Caki2 (cell line): ENCODE measurements around the gene HLX. TPM values are rescaled to one million over a fixed set of nuclear protein-coding genes. Genes with fewer than 3 reads are reported as not detected.

Source experiments
- DNase-seq: peaks from one replicate; pipeline ENCODE4 v3.0.0-alpha.2; 2015; ENCODE audit warnings: low read depth
- in situ Hi-C: cut with HindIII; loops from 2 replicates; pipeline ENCODE4 v1.10.0; 2016; ENCODE audit warnings: low sequenced_read_pairs, low pct_unique_long_range_greater_than_20kb, mixed read lengths
- total RNA-seq: library from RNA; depleted of rRNA; stranded (reverse); fragments of >200 nt; shearing (Covaris generic); gene quantifications from 2 replicates; pipeline ENCODE4 v1.2.3, GENCODE V29; 2014; ENCODE audit warnings: low replicate concordance

Gene HLX
- total RNA-seq, 1 experiment from 2014 or later = 5.0 TPM

DNA sequence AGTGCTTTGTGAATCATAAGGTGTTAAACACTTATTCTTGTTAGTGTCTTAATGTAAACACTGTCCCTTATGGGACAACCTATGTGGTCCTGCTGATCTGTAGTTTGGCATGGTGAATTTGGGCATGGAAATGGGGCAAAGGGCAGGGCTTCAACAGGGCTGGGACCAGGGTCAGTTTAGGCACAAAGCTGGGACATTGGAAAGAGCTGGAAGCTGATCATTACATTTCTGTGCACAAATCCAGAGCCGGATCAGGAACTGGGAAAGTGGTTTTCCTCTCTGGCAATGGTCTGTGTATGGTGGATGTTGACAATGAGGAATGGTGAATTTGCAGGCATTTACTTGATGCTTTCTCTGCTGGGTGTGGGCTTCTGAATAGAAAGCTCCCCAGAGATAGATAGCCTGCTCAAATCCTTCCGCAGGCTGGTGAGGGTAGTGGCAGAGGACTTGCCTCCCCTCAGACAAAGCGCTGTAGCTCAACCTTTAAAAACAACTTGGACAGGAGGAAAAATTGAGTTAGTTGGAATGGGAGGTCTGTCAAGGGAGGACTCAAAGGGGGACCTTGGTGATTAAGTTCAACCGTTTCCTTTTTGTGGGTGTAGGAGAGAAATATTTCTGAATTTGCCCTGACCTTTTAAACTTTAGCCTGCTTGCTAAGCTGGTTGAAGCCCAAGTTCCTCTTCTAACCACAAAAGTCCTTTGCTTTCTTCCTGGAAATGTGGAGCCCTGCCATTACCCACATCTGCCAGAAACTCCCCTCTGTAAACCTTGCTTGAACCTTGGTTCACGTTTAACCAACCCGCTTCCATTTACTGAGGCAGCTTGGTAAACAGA is 35.3 kb downstream of the HLX start:
- DNase-seq = no peak
- in situ Hi-C loops = no loop called here

DNA sequence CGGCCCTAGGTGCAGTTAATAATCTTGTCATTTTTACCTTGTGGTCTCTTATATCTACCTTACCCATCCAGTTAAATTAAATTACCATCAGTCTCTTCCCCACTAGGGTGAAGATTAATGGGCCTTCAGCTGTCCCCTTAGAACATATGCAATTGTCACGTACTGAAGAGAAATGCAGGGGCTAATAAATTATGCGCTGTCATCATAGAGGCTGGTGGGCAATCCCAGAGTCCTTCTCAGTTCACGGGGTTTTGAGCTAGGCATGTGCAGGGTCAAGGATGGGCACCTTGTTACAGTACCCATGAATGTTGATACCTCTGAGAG is 35.8 kb downstream of the HLX start:
- DNase-seq = no peak
- in situ Hi-C loops = no loop called here

DNA sequence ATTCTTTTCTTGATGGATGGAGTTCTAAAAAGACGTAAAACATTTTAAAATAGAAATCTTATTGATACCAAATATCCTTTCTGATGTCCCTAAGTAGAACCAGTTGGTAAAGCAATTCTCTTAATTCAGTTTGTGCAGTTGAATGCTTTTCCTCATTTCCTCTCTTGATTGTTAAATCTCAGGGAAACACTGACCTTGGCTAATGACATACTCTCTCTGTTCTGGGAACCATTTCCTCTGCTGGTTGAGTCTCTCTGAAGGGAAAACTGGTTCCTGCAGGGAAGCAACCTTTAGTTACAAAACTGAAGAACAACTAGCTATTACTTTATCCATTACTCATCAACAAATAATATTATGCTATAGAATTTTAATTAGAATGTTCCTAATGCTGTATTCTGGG is 36.7 kb downstream of the HLX start:
- DNase-seq = no peak
- in situ Hi-C loops = no loop called here

DNA sequence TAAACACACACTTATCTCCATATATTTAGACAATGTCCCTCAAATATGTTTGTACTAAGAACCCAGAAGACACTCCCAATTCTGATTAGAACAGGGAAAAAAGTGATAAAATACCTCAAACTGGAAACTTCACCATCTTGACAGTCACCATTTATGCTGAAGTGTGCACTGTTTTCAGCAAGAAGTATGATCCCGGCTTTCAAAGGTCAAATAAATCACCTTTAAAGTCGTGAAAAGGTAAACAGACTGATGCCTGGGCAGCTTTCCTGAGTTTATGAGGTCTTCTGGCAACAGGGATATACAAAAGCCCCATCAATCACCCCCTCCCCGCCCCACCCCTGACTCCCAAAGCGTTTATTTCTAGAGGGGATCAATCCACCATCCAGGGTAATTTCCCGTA is 37.9 kb downstream of the HLX start:
- in situ Hi-C loops = no loop called here
- DNase-seq = no peak

DNA sequence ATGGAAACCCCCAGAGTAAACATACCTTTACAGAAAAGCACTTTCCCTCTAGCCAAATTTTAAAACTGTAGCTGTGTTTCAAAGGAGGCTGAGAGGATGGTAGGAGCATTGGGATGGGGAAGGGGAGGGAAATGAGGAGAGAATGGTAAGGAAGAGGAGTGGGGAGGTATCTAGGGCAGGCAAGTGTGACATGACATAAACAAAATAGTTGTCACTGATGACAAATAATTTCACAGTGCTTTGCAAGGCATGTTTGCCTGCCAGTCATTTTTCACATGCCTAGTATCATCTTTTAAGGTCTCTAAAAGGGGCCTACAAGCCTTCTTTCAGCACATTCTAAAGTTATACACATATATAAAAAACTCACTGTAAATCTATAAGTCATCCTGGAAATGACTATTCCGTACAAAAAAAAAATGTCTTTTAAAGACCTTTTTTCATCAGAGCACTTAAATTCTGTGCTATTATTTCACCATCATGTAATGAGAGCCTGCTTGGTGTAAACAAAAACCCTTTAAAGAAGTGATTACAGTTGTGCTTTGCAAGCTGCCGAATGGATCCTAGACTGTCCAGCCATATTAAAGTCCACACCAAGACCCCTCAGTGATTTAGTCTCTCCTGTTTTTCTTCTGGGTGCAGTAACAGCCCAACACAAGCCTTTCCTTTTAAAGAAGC is 38.4 kb downstream of the HLX start:
- in situ Hi-C loops = no loop called here
- no peak for DNase-seq

DNA sequence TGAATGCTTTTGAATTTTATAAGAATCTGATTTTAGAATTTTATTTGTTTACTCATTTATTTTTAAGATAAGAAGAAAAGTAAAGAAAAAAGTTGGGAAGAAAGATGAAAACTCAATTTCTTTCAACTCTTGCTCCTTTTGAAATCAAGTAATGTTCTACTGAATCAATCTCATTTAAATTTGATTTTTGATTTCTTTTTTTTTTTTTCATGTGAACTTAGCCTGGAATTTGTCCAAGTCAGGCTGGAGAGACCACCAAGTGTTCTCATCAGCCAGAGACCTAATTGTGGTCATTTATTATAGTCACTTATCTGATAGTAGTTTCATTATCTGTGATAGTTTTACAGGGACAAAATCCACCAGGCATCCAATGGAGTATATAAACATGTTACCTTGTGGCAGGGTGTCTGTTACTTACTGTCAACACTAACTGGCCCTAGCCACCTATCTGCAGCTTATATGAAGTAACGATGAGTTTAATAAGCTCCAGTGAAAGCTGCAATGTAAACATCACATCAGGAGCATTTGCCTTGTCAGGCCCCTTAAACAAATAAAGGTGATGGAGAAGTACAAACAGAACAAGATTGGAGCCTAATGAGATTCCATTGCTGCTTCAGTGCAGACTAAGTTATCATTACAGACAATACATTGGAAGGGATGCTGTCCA is 39.2 kb downstream of the HLX start:
- in situ Hi-C loops = no loop called here
- DNase-seq = no peak

DNA sequence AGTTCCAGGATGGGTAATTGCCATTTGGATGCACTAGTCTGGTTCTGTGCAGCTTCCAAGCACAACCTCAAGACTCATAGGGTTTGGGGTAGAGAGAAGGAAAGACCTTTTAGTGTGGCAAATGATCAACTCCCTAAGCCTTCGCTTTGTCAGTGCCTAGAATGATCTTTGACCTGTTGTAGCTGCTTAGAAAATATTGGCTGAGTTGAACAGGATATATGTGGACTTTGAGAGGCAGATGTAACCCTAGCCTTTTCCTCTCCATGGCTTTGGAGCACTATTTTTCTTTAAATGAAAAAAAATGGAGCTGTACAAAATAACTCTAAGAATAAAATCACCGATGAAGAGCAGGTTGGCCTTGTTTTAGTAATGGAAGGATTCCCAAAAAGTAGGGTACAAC is 41.7 kb downstream of the HLX start:
- in situ Hi-C loops = no loop called here
- DNase-seq = no peak

DNA sequence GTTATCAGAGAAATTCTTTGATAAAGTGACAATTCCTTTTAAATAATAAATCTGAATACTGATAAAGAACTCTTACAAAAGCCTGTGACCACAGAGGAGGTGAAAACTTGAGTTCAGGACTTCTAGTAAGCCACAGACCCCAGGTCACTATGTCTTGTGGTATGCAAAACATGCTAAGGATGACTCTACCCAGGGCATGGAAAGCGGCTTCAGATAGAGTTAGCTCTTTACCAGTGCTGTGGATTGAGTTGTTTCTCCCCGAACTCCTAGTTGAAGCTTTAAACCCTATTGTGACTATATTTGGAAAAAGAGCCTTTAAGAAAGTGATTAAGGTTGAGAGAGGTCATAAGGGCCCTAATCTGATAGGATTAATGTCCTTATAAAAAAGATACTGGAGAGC is 42.3 kb downstream of the HLX start:
- in situ Hi-C loops = no loop called here
- no peak for DNase-seq

DNA sequence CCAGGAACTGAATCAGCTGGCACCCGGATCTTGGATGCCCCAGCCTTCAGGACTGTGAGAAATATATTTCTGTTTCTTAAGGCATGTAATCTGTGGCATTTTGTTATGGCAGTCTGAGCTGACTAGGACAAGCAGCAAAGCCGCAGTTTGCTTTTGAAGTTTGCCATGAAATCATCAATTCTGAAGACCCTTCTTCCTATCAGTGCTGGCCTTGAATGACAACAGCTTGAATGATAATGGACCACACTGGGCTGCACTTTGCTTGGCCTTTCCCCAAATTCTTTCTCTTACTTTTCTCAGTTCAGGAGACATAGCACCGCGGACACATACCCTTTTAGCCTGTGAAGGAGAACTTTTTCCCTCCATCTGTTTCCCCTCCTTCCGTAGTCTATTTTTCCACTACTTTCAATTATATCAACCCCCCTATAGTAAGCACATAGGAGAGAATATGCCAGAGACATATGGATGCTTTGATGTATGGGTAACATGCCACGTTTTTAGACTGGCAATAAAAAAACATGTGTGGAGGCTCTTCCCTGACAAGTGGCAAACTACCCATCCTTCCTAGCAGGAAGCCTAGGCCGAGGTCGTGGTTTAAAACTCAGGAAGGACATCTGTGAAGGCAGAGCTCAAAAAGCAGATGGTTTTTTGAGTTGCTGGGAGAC is 42.9 kb downstream of the HLX start:
- no peak for DNase-seq
- in situ Hi-C loops = no loop called here

DNA sequence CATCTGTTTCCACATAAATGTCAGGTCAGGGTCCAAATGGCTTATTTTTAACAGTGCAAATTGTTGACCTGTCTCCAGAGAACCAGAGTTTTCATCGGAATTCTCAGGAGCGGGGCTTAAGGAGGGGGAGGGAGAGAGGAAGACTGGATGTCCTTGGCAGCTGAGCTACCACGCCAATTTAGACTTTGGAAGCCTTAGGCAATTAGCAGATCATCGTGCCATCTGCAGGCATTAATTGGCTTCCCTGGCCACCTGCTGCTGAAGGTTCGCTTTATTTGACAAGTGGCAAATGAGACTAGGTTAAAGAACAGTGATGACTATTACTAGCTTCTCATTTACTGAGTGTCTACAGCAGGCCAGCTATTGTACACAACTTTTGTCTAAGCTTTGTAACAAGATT is 43.7 kb downstream of the HLX start:
- DNase-seq = no peak
- in situ Hi-C loops = no loop called here

DNA sequence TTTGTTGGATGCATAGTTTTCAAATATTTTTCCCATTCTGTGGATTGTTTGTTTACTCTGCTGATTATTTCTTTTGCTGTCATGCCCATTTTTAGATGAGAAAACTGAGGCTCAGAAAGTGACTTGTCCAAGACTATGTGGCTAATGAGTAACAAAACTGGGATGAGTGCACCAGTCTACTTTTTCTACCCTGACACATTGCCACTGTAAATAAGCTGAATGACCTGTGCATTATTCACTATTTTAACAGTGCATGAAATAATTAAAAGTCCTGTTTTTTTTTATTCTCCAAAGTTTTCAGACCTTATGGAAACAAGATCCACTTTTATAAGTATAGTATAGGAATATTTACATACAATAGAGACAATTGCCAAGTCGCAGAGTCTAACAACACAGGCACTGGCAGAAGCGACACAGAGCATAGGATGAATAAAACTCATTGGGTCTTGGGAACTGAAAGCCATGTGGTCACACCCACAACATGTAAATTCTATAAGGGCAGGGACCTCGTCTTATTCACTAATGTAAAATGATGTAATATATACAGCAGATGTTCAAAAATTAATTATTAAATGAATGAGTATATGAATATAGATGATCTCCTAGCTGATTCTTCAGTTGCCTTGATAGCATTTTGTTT is 45.2 kb downstream of the HLX start:
- DNase-seq = no peak
- in situ Hi-C loops = no loop called here

DNA sequence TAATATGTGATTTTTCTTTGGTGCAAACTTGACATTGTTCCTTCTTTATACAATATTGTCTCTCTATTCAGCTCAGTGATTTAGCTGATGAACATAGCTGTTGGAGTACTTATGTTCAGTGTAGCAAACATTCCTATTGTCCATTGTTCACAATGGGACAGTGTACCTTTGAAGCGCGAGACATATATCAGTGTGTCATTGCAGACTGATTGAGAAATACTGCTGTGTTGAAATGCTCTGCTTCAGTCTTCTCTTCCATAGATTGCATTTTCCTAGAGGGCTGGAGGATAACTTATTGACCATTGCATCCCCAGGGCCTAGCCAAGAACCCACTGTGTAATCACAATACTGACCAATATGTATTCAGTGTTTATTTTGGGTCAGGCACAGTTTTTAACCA is 46.5 kb downstream of the HLX start:
- in situ Hi-C loops = no loop called here
- no peak for DNase-seq

DNA sequence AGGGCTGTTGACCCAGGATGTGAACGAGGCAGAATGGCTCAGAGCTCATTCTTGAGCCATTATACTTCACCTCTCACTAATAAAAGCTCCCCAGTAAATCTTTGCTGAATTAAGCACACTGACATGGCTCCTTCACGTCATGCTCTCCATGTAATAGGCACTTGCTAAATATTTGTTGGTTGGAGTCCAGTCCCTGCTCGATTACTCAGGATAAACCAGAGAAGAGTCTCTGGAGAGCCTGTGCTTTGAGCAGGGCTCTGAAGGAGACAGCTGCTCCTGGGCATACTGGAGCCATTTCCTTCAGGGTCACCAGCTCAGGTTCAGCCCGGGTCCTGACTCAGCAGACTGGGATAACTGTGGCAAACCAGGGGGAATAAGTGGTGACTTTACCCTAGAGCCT is 46.9 kb downstream of the HLX start:
- in situ Hi-C loops = no loop called here

DNA sequence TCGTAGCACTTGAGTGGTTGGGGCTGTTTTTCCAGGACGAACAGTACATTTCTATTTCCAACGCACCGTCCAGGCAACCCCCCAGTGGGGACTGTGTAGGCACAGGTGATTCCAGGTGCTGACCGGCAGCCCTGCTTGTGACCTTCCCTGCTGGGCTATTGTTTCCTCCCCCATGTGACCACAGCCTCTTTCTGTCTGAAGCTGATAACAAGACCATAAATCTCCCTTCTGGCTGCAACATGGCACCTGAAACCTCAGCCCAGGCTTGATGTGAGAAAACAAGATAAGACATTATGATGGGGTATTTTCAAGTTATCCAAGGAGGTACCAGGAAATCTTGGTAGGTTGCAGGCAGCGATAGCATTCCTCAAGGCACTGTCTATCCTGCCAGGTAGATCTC is 48.2 kb downstream of the HLX start:
- DNase-seq = no peak
- in situ Hi-C loops = no loop called here

More for the DNA sequence above, 46.9 kb downstream of the HLX start:
- no peak for DNase-seq

DNA sequence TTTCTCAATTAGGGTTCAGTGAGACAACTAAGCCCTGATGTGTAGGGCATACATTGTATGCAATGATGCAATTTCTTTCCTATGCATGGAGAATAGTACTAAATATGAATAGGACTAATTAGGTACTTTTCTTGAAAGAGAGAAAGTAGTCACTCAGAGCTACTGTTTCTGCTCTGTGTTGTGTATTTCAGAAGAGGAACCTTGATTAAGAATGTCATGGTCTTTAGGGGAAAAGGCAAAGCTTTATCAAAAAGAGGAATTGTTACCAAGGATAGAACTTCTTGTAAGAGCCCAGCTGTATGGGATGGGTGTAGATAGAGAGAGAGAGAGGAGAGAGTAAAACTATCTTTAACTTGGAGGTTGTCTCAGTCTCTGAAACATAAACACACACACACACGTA is 49.1 kb downstream of the HLX start:
- in situ Hi-C loops = no loop called here
- no peak for DNase-seq

DNA sequence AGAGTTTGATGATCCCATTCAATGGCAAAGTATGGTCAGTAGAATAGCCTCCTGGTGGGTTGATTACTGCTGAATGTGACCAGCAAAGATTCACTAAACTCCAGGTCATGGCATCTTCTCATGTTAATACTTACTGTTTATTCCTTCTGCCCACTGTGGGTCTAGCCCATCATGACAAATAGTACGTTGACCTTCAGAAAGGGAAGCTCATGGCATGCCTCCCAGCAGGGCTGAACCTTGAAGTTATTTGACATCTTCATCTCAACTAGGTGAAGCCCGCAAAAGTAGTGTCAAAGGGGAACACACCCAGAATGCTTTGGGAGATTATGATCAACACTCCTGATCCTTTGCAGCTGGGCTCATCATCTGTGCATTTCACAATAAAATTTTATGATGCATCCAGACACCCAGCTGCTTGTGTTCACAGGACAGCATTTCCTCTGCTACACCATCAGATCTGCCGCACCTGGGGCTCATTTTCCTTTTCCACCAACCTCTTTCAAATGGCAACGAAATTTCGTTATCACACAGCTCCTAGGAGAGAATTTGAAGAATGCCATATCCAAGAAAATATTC is 49.6 kb downstream of the HLX start:
- in situ Hi-C loops = no loop called here
- no peak for DNase-seq

DNA sequence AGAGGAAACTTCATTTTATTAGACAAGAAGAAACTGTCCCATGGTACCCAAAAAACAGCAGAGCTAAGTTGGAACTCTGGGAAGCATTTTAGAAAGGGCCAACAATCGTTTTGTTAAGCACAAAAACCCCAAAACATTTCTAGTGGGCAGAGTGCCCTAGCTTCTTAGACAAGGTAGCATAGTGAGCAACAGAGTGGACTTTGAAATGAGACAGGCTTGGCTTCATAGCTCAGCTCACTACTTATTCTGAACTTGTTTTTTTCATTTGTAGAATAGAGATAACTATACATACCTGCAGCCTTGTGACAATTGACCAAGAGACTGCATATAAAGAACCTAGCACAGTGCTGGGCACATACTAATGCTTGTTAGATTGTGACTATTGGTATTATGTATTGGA is 50.1 kb downstream of the HLX start:
- in situ Hi-C loops = no loop called here
- no peak for DNase-seq
